Mesothelial cell of epicardium (in vitro differentiated cells): ENCODE results near the gene KCNH1. TPM values are rescaled to one million over a fixed set of nuclear protein-coding genes. Genes with fewer than 3 reads are reported as not detected.

ENCODE experiments used
- DNase-seq, 2 experiments: peaks; one replicate each; pipeline ENCODE4 v3.0.0; 2021; ENCODE audit warnings: low spot score in 2 of 2; ENCODE audit not compliant: unreplicated experiment in 2 of 2
- H3K27ac Mint-ChIP-seq: 2 replicates; pipeline ENCODE4 v1.8.0; 2021; ENCODE audit warnings: mixed read lengths
- H3K27me3 Mint-ChIP-seq: 2 replicates; pipeline ENCODE4 v1.8.0; 2021; ENCODE audit warnings: low read depth, mixed read lengths
- H3K36me3 Mint-ChIP-seq: 2 replicates; pipeline ENCODE4 v1.8.0; 2021; ENCODE audit warnings: mixed read lengths
- H3K4me1 Mint-ChIP-seq: 2 replicates; pipeline ENCODE4 v1.8.0; 2021; ENCODE audit warnings: mixed read lengths
- H3K4me3 Mint-ChIP-seq: 2 replicates; pipeline ENCODE4 v1.8.0; 2021; ENCODE audit warnings: mild to moderate bottlenecking, moderate library complexity, mixed read lengths
- H3K9me3 Mint-ChIP-seq: 2 replicates; pipeline ENCODE4 v1.8.0; 2021; ENCODE audit warnings: mixed read lengths
- CTCF ChIP-seq: fragments of 200-600 bp; sonication (generic); IDR thresholded peaks from one replicate; pipeline ENCODE4 v1.5.0; 2021; ENCODE audit warnings: antibody characterized with exemption; ENCODE audit not compliant: unreplicated experiment
- total RNA-seq: library from RNA; stranded (reverse); gene quantifications from 3 replicates; pipeline ENCODE4 v1.2.1, GENCODE V29; 2021

Gene KCNH1
- total RNA-seq, 1 donor from 2014 or later: 0.34 TPM

DNA sequence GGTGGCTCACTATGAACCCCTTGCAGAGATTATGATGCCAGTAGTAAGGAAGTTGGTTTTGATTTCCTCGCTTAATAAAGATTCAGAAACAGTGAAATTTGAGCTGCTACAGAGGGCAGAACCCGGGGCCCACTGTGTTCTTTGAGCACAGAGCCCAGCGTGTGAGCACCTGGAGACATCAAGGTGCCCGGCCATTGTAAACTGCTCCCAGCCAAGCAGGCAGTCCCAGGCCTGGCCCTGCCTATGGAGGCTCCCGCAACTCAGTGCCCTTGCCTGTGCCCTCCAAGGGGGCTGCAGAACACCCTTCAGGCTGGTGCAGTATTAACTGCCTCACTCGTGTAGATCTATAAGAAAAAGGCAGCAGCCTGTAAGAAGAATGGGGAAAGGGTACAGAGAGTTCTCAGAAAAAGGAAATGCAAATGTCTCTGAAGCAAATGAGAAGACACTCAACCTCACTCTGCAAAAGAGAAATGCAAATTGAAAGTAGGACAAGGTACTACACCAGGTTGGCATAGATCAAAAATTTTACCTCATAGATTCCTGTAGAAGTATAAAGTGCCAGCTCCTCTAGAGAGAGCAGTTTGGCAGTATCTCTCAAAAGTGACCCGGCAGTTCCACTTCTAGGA lies 481.5 kb downstream of the KCNH1 start:
- no peaks in the 10 kb centered on the region for H3K36me3 Mint-ChIP-seq
- H3K4me3 Mint-ChIP-seq: no peak overlapping the region
- no peak for DNase-seq
- no peak for TF ChIP-seq CTCF
- peaks cover 16% of the 10 kb centered on the region for H3K27me3 Mint-ChIP-seq
- peaks cover 5% of the 10 kb centered on the region for H3K9me3 Mint-ChIP-seq
- H3K27ac Mint-ChIP-seq: no peak overlapping the region
- H3K4me1 Mint-ChIP-seq: peaks cover 8% of the 10 kb centered on the region

GRCh38 chr1:210650403-210650802 lies 483.5 kb downstream of the KCNH1 start:
- H3K4me3 Mint-ChIP-seq: no peak overlapping the region
- no peaks in the 10 kb centered on the region for H3K36me3 Mint-ChIP-seq
- peaks cover 8% of the 10 kb centered on the region for H3K27me3 Mint-ChIP-seq

GRCh38 chr1:210648588-210649269 lies 485.2 kb downstream of the KCNH1 start:
- no peak overlapping the region for H3K4me3 Mint-ChIP-seq
- H3K27me3 Mint-ChIP-seq: peaks cover 2% of the 10 kb centered on the region
- H3K27ac Mint-ChIP-seq: no peak overlapping the region

More at GRCh38 chr1:210650403-210650802, 483.5 kb downstream of the KCNH1 start:
- no peak overlapping the region for H3K27ac Mint-ChIP-seq
- no peak for TF ChIP-seq CTCF
- H3K4me1 Mint-ChIP-seq: peaks cover 21% of the 10 kb centered on the region
- no peak for DNase-seq
- peaks cover 5% of the 10 kb centered on the region for H3K9me3 Mint-ChIP-seq

DNA sequence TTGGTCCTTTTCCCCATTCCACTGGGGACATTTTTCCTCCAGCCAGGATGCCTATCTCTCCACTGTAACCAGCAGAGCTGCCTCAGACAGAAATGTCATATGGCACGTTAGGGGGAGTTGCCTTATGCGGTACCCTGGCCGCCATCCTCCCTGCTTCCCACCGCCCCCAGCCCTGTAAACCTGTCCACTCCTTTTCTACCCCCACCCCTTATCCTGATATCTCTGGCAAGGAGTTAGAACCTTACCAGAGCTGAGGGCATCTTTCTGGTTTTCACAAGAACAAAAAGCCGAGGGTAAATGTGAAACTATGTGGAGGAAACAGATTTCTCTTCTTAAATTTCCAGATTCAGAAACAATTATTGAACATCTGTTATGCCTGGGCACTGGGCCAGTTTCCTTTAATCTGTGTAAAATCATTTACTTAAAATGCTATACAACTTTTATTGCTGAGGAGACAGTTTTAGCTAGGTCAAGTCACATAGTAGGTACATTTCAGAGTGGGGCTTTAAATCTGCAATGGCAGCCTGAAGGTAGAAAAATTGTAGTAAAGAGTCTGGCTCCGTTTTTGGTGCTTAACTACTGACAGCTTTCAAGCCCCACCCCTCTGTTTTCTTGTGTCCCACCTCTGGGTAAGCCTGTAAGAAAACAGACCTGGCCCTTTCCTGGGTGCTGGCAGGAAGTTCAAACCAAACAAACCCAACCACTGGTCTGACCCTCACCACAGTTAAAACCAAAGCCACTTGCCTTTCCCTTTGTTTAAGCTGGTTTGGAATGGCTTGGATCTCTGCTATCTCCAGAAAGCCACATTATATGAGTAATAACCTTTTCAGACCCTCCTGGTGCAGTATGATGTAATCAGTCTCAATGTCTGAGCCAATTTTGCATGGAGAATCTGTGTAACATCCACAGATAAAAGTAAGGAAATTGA lies 486.3 kb downstream of the KCNH1 start:
- H3K27ac Mint-ChIP-seq: peak overlapping the region; percentile 39

More at GRCh38 chr1:210648588-210649269, 485.2 kb downstream of the KCNH1 start:
- Mint-ChIP-seq H3K4me1 (peaks cover 21% of the 10 kb centered on the region), H3K36me3 (no peaks in the 10 kb centered on the region), H3K9me3 (peaks cover 2% of the 10 kb centered on the region)
- no peak for TF ChIP-seq CTCF
- DNase-seq: no peak

More for the DNA sequence above, 486.3 kb downstream of the KCNH1 start:
- Mint-ChIP-seq H3K27me3 (peaks cover 2% of the 10 kb centered on the region), H3K4me1 (peaks cover 21% of the 10 kb centered on the region), H3K36me3 (no peaks in the 10 kb centered on the region), H3K9me3 (no peaks in the 10 kb centered on the region), H3K4me3 (no peak overlapping the region)
- no peak for TF ChIP-seq CTCF
- DNase-seq: no peak
